BE2C (cell line): ENCODE data around the gene SLC26A2.

Experiments
- DNase-seq: peaks from one replicate; pipeline ENCODE4 v3.0.0-alpha.2; 2020
- H3K27me3 ChIP-seq: fragments of 250-450 bp; sonication (Bioruptor Pico); 2 replicates; pipeline ENCODE4 v1.5.1; 2020; ENCODE audit warnings: mild to moderate bottlenecking
- H3K36me3 ChIP-seq: fragments of 250-450 bp; sonication (Bioruptor Pico); 2 replicates; pipeline ENCODE4 v1.5.1; 2020; ENCODE audit warnings: mild to moderate bottlenecking
- H3K4me1 ChIP-seq: fragments of 250-450 bp; sonication (Bioruptor Pico); 2 replicates; pipeline ENCODE4 v1.5.1; 2020
- H3K4me3 ChIP-seq: 2 replicates; pipeline ENCODE4 v1.5.1; 2011; ENCODE audit warnings: low read depth, low read length
- H3K9me3 ChIP-seq: fragments of 250-450 bp; sonication (Bioruptor Pico); 2 replicates; pipeline ENCODE4 v1.5.1; 2020
- TF ChIP-seq, protein P1 (sequence below): IDR thresholded peaks from 2 replicates; pipeline ENCODE4 v1.5.1; 2012; ENCODE audit warnings: mild to moderate bottlenecking, low read depth, low read length

Gene SLC26A2

DNA sequence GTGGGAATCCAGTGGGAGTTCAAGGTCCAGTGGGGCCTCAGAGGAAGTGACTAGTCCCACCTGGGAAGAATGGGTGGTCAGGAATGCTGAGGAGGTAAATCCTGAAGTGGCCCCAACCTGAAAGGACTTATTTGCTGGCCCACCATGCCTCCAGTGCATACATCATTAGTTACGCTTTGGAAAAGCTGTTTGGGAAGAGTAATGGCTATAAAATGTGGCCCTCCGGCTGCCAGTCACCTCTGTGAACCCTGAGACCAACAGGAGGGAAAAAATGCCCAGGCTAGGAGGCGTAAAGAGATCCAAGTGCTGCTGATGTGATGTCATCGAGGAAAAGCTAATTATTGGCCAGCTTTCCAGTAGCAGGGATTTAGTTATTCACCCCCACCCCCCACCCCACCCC, 2.7 kb upstream of the SLC26A2 start:
- no peaks in the 10 kb centered on the region for H3K27me3 ChIP-seq
- TF ChIP-seq, protein P1, sequence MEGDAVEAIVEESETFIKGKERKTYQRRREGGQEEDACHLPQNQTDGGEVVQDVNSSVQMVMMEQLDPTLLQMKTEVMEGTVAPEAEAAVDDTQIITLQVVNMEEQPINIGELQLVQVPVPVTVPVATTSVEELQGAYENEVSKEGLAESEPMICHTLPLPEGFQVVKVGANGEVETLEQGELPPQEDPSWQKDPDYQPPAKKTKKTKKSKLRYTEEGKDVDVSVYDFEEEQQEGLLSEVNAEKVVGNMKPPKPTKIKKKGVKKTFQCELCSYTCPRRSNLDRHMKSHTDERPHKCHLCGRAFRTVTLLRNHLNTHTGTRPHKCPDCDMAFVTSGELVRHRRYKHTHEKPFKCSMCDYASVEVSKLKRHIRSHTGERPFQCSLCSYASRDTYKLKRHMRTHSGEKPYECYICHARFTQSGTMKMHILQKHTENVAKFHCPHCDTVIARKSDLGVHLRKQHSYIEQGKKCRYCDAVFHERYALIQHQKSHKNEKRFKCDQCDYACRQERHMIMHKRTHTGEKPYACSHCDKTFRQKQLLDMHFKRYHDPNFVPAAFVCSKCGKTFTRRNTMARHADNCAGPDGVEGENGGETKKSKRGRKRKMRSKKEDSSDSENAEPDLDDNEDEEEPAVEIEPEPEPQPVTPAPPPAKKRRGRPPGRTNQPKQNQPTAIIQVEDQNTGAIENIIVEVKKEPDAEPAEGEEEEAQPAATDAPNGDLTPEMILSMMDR, result no peak

GRCh38 chr5:149959406-149960236, 937 bp upstream of the SLC26A2 start:
- DNase-seq, result peak; percentile 16
- Histone ChIP-seq H3K9me3 (no peaks in the 10 kb centered on the region), H3K4me3 (peak overlapping the region; percentile 71), H3K27me3 (no peaks in the 10 kb centered on the region), H3K36me3 (no peaks in the 10 kb centered on the region), H3K4me1 (peaks cover 5% of the 10 kb centered on the region)
- TF ChIP-seq, protein P1, result peak; percentile 81

More for the DNA sequence above, 2.7 kb upstream of the SLC26A2 start:
- Histone ChIP-seq H3K36me3 (no peaks in the 10 kb centered on the region), H3K4me3 (no peak overlapping the region), H3K9me3 (no peaks in the 10 kb centered on the region), H3K4me1 (peaks cover 5% of the 10 kb centered on the region)
- DNase-seq, result no peak

DNA sequence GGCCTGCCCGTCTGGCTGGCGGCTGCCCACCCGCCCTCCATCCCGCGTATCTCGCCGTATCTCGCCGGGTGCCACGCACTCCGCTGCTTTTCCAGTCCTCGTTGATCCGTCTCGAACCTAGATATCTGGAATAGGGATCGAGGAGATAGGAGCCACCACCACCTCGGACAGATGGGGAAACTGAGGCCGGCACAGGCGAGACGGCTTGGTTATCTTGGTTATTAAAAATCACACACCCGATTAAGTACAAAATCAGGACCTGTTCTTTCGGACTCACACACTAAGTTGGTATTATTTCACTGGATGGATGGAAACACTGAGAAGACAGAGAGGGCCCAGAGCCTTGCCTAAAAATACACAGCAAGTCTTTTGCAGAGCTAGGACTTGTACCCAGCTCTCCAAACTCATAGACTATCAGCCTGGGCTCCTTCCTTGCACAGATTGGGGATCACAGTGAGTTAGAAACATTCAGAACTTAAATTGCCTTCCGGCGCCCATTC, 678 bp downstream of the SLC26A2 start:
- Histone ChIP-seq H3K4me3 (peak overlapping the region; percentile 71), H3K27me3 (no peaks in the 10 kb centered on the region), H3K9me3 (no peaks in the 10 kb centered on the region), H3K36me3 (no peaks in the 10 kb centered on the region), H3K4me1 (peaks cover 5% of the 10 kb centered on the region)
- DNase-seq, result no peak
- TF ChIP-seq, protein P1, result no peak

DNA sequence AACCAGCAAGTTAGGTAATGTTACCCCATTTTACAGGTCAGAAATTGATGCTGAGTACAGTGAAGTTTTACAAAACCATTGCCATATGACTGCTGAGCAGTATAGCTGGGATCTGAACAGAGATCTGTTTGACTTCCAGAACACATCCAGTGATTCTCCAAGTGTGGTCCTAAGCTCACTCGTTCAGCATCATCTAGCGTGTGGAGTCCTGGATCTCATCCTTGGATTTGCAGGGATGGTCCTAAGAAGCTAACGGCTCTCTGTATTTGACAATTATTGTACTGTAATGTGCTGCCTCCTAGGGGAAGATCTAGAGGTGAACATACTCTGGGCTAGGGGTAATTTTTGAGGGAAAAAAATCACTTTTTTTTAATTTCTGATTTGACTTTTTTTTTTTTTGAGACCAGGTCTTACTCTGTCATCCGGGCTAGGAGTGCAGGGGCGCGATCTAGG, 1.4 kb downstream of the SLC26A2 start:
- DNase-seq, result peak; percentile 17
- no peaks in the 10 kb centered on the region for H3K27me3 ChIP-seq
- TF ChIP-seq, protein P1, result peak; percentile 65
- no peaks in the 10 kb centered on the region for H3K9me3 ChIP-seq
- no peak overlapping the region for H3K4me3 ChIP-seq
- H3K36me3 ChIP-seq, result no peaks in the 10 kb centered on the region
- peaks cover 5% of the 10 kb centered on the region for H3K4me1 ChIP-seq

GRCh38 chr5:149962601-149963300, 2.2 kb downstream of the SLC26A2 start:
- no peak overlapping the region for H3K4me3 ChIP-seq
- peaks cover 5% of the 10 kb centered on the region for H3K4me1 ChIP-seq
- TF ChIP-seq, protein P1, result no peak
- no peak for DNase-seq
- no peaks in the 10 kb centered on the region for H3K9me3 ChIP-seq
- H3K27me3 ChIP-seq, result no peaks in the 10 kb centered on the region
- no peaks in the 10 kb centered on the region for H3K36me3 ChIP-seq

DNA sequence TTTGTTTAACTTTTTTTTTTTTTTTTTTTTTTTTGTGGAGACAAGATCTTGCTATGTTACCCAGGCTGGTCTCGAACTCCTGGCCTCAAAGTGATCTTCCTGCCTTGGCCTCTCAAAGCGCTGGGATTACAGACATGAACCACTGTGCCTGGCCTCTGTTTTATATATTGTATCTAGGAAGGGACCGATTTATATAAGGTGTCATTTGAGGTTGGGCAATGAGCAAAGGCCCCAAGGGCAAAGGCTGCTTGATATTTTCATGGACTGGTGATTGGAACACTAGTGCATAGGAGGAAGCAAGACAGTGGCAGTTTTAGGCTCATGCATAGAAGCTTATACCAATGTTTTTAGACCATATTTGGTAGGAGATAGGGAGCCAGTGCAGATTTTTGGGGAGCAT, 3.2 kb downstream of the SLC26A2 start:
- TF ChIP-seq, protein P1, result no peak
- no peaks in the 10 kb centered on the region for H3K27me3 ChIP-seq
- H3K9me3 ChIP-seq, result no peaks in the 10 kb centered on the region
- H3K36me3 ChIP-seq, result no peaks in the 10 kb centered on the region
- H3K4me3 ChIP-seq, result no peak overlapping the region
- DNase-seq, result no peak
- H3K4me1 ChIP-seq, result peaks cover 5% of the 10 kb centered on the region
